Germinal center (tissue), 1 donor: Measurements from ENCODE around the gene RBM34.
A peak's percentile ranks its signal among the peaks of the same experiment; 100 is the strongest.
"Not testable (repeated sequence)": the region's sequence is repeated elsewhere in the genome, so short reads cannot be mapped to it uniquely, and the experiment has no call there.

Experiments used
- DNase-seq: peaks from one replicate; pipeline ENCODE4 v3.0.0; 2012; ENCODE audit warnings: mixed read lengths, low spot score

Gene RBM34

GRCh38 chr1:235112297-235113182, 48.5 kb downstream of the RBM34 start:
- DNase-seq: no peak

- DNase-seq: no peak
Observed at GRCh38 chr1:235111107-235111506, 49.9 kb downstream of the RBM34 start.

GRCh38 chr1:235108876-235109275, 52.2 kb downstream of the RBM34 start:
- DNase-seq: no peak

- DNase-seq: no peak
Observed at GRCh38 chr1:235108185-235108593, 52.9 kb downstream of the RBM34 start.

GRCh38 chr1:235107368-235108184, 53.5 kb downstream of the RBM34 start:
- DNase-seq: no peak

GRCh38 chr1:235106457-235106856, 54.6 kb downstream of the RBM34 start:
- DNase-seq: no peak

- no peak for DNase-seq
Observed at GRCh38 chr1:235105051-235106043, 55.7 kb downstream of the RBM34 start.

GRCh38 chr1:235102993-235103411, 58.0 kb downstream of the RBM34 start:
- no peak for DNase-seq

GRCh38 chr1:235102259-235102582, 58.8 kb downstream of the RBM34 start:
- DNase-seq: no peak

GRCh38 chr1:235101558-235102258, 59.3 kb downstream of the RBM34 start:
- DNase-seq: no peak

- DNase-seq: peak; percentile 40
Observed at GRCh38 chr1:235100194-235100772, 60.8 kb downstream of the RBM34 start.

- DNase-seq: no peak
Observed at GRCh38 chr1:235098991-235099390, 62.1 kb downstream of the RBM34 start.

- DNase-seq: no peak
Observed at GRCh38 chr1:235098547-235098946, 62.5 kb downstream of the RBM34 start.

GRCh38 chr1:235097501-235097900, 63.5 kb downstream of the RBM34 start:
- not testable (repeated sequence) for DNase-seq

GRCh38 chr1:235095938-235096562, 65.0 kb downstream of the RBM34 start:
- DNase-seq: no peak

- DNase-seq: peak; percentile 80
Observed at GRCh38 chr1:235093696-235094592, 67.1 kb downstream of the RBM34 start.

- DNase-seq: no peak
Observed at GRCh38 chr1:235093013-235093695, 67.9 kb downstream of the RBM34 start.

GRCh38 chr1:235092415-235092814, 68.6 kb downstream of the RBM34 start:
- DNase-seq: not testable (repeated sequence)

- DNase-seq: not testable (repeated sequence)
Observed at GRCh38 chr1:235092045-235092406, 69.0 kb downstream of the RBM34 start.
